ENCODE data around the gene TRIM3. TPM values are rescaled to one million over a fixed set of nuclear protein-coding genes. Genes with fewer than 3 reads are reported as not detected.

The TRIM3 gene
- total RNA-seq, 1 donor from 2014 or later: 32.5 TPM

GRCh38 chr11:6400431-6401345, 73.1 kb downstream of the TRIM3 start:
- Mint-ChIP-seq H3K27me3 (ENCODE audit: unreplicated experiment) (no peaks in the 10 kb centered on the region), H3K4me3 (ENCODE audit: unreplicated experiment) (no peak overlapping the region)

More at GRCh38 chr11:6400431-6401345, 73.1 kb downstream of the TRIM3 start:
- TF ChIP-seq CTCF (IDR thresholded peaks at IDR 0.05): no peak
- H3K27ac Mint-ChIP-seq (ENCODE audit: unreplicated experiment): no peak overlapping the region
- H3K4me1 Mint-ChIP-seq (ENCODE audit: unreplicated experiment): no peaks in the 10 kb centered on the region
- DNase-seq (ENCODE audit: extremely low spot score, unreplicated experiment): no peak
- peaks cover 34% of the 10 kb centered on the region for H3K36me3 Mint-ChIP-seq (ENCODE audit: unreplicated experiment)
- H3K9me3 Mint-ChIP-seq (ENCODE audit: unreplicated experiment): no peaks in the 10 kb centered on the region

Other genes with a start within 250 kb of the TRIM3 start
- gene FHIP1B, start 239.3 kb downstream of the TRIM3 start, total RNA-seq: 23.3 and 25.6 TPM in 2 replicates
- gene CNGA4, start 234.9 kb downstream of the TRIM3 start, total RNA-seq: not detected in 2 replicates
- not detected in 2 replicates for gene CCKBR, start 214.1 kb downstream of the TRIM3 start, total RNA-seq
- gene CAVIN3, start 153.4 kb downstream of the TRIM3 start, total RNA-seq: 30.7 and 32.0 TPM in 2 replicates
- 93.0 and 106 TPM in 2 replicates for gene SMPD1, start 83.5 kb downstream of the TRIM3 start, total RNA-seq
- 52.5 and 57.7 TPM in 2 replicates for gene APBB1, start 54.8 kb downstream of the TRIM3 start, total RNA-seq
- 1.4 and 1.9 TPM in 2 replicates for gene HPX, start 33.0 kb downstream of the TRIM3 start, total RNA-seq
- gene ARFIP2, start 7.4 kb upstream of the TRIM3 start, total RNA-seq: 58.0 and 64.6 TPM in 2 replicates
- gene TIMM10B, start 7.6 kb upstream of the TRIM3 start, total RNA-seq: 25.1 and 27.0 TPM in 2 replicates
- gene DNHD1, start 23.3 kb upstream of the TRIM3 start, total RNA-seq: 6.6 and 8.7 TPM in 2 replicates
- gene RRP8, start 129.7 kb upstream of the TRIM3 start, total RNA-seq: 15.3 and 17.8 TPM in 2 replicates
- gene ILK, start 129.8 kb upstream of the TRIM3 start, total RNA-seq: 192 and 209 TPM in 2 replicates
- 93.4 and 100 TPM in 2 replicates for gene TAF10, start 138.3 kb upstream of the TRIM3 start, total RNA-seq
- gene TPP1, start 145.5 kb upstream of the TRIM3 start, total RNA-seq: 157 and 171 TPM in 2 replicates
- gene DCHS1, start 181.9 kb upstream of the TRIM3 start, total RNA-seq: 63.0 and 63.3 TPM in 2 replicates
- gene MRPL17, start 209.4 kb upstream of the TRIM3 start, total RNA-seq: 47.8 and 49.8 TPM in 2 replicates